Peyer's patch (tissue), 4 donors: ENCODE measurements around the gene FOXC2. TPM values are rescaled to one million over a fixed set of nuclear protein-coding genes. Genes with fewer than 3 reads are reported as not detected.
A peak's percentile ranks its signal among the peaks of the same experiment; 100 is the strongest.

Source experiments
- DNase-seq, 3 donors: peaks; one replicate each; pipeline ENCODE4 v3.0.0-alpha.2; 2017 to 2019
- H3K27ac ChIP-seq, 4 donors: fragments of 200-600 bp; sonication (generic); one replicate each; pipeline ENCODE4 v1.5.1; 2016 to 2019
- H3K27me3 ChIP-seq, 2 donors: fragments of 200-600 bp; sonication (generic); one replicate each; pipeline ENCODE4 v1.5.1; 2019
- H3K36me3 ChIP-seq, 3 donors: fragments of 200-600 bp; sonication (generic); one replicate each; pipeline ENCODE4 v1.5.1; 2016 to 2019
- H3K4me1 ChIP-seq, 4 donors: fragments of 200-600 bp; sonication (generic); one replicate each; pipeline ENCODE4 v1.5.1; 2016 to 2019
- H3K4me3 ChIP-seq, 4 donors: fragments of 200-600 bp; sonication (generic); 1 replicate in 3 of 4; 2 replicates in 1 of 4; pipeline ENCODE4 v1.5.1; 2016 to 2019; ENCODE audit warnings: mild to moderate bottlenecking in 1 of 4
- H3K9me3 ChIP-seq, 4 donors: fragments of 200-600 bp; sonication (generic); one replicate each; pipeline ENCODE4 v1.5.1; 2016 to 2019; ENCODE audit warnings: mild to moderate bottlenecking in 1 of 4
- POLR2A ChIP-seq, 2 donors: fragments of 450-650 bp; IDR thresholded peaks; one replicate each; pipeline ENCODE4 v1.5.1; 2017; ENCODE audit warnings: antibody characterized with exemption in 2 of 2, mild to moderate bottlenecking in 2 of 2, moderate library complexity in 2 of 2
- total RNA-seq, 4 donors: library from RNA; depleted of rRNA; stranded (reverse); fragments of >200 nt; gene quantifications; one replicate each; pipeline ENCODE4 v1.1.0, GENCODE V29; 2016
- TF ChIP-seq, protein P1 (sequence below), 6 experiments: fragments of 450-650 bp in 4 of 6; fragments of 200-600 bp in 2 of 6; sonication (generic) in 1 of 6; IDR thresholded peaks; one replicate each; pipeline ENCODE4 v1.5.1; 2017 to 2019; ENCODE audit warnings: antibody characterized with exemption in 6 of 6, mild to moderate bottlenecking in 3 of 6, moderate library complexity in 1 of 6

The FOXC2 gene
- total RNA-seq, 4 donors from 2014 or later: 0.40 to 1.5 TPM; not detected in 2

DNA sequence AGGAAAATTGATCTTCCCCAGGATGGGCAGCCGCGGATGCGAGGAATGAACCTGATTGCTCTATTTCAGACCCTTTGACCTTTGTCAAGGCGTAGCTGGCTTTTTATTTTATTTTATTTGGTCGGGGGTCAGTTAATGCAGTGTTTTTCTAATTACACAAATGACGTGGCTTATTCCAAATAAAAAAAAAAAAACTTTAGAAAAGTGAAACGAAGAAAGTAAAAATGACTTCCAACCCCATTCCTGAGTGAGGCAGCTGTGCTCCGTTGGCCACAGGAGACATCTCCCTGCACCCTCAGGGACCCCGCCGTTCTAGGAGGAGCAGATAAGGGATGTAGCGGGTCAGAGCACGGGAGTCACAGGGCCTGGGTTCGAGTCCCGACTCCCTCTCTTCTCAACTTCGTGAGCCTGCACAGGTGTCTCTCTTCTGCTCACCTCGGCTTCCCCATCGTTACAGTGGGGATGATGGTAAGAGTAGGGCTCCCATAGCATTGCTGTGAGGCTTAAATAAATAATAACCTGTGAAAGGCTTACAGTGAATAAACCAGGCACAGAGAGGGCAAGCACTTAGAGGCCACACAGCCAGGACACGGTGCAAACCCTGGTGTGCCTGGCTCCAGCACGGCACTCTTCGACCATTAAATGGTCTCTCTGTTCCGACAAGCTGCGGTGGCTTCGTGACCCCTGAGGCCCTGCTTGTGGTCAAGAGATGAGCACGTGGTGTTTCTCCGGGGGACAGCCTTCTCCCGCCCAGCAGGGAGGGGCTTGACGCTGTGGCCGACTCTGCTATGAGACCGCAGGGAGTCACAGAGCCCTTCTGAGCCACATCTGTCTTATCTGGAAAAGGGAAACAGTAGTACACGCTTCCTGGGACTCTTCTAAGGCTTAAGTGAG lies 46.1 kb upstream of the FOXC2 start:
- no peaks in the 10 kb centered on the region for H3K9me3 ChIP-seq
- peak overlapping the region in 2 of 4 donors; percentile 20 to 24 for H3K4me3 ChIP-seq
- no peaks in the 10 kb centered on the region for H3K27me3 ChIP-seq
- no peak for TF ChIP-seq POLR2A (IDR thresholded peaks at IDR 0.05)
- TF ChIP-seq, protein P1, sequence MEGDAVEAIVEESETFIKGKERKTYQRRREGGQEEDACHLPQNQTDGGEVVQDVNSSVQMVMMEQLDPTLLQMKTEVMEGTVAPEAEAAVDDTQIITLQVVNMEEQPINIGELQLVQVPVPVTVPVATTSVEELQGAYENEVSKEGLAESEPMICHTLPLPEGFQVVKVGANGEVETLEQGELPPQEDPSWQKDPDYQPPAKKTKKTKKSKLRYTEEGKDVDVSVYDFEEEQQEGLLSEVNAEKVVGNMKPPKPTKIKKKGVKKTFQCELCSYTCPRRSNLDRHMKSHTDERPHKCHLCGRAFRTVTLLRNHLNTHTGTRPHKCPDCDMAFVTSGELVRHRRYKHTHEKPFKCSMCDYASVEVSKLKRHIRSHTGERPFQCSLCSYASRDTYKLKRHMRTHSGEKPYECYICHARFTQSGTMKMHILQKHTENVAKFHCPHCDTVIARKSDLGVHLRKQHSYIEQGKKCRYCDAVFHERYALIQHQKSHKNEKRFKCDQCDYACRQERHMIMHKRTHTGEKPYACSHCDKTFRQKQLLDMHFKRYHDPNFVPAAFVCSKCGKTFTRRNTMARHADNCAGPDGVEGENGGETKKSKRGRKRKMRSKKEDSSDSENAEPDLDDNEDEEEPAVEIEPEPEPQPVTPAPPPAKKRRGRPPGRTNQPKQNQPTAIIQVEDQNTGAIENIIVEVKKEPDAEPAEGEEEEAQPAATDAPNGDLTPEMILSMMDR (IDR thresholded peaks at IDR 0.05): no peak
- no peaks in the 10 kb centered on the region for H3K36me3 ChIP-seq
- H3K27ac ChIP-seq: peak overlapping the region in 2 of 4 donors; percentile 84 to 99
- H3K4me1 ChIP-seq: peaks cover 0 to 25% (median 6%) of the 10 kb centered on the region in 4 donors
- DNase-seq: no peak

DNA sequence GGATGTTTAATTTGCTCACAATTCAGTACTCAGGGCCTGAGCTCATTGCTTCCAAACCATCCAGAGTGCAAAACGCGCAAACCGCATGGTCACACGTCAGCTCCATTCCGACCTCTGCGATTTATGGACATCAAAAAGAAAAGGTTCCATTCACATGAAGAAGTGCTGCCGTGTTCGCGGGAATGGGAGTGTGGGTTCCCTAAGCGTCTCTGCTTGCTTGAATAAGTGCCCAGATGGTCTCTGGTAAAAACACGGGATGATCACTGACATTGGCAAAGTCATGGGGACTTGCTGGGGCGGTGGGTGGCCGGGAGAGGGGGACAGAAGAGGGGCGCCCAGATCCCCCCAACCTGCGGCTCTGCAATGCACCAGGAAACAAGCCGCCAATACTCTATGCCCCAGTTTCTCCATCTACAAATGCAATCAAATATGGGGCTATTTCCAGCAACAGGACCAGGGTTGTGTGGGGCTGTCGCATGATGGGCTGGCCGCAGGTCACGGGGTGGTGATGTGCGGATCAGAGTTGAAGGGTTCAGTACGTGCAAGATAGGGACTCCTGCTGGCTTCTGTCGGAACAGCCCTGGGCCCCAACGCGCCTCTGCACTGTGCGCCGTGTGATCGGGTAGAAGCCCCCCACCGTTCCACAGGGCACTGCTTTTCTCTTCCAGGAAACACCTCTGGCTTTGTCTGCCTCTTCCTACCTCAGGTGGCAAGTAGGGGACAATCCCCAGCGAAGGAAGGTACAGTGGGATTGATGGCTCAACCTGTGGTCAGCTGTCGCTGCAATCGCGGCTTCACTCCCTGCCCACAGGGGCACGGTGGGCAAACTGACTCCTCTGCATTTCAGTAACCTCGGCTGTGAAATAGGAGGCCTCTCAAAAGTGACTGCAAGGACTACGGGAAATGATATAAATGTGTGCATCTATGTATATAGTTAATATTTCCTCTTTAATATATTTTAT lies 45.1 kb upstream of the FOXC2 start:
- Histone ChIP-seq H3K36me3 (no peaks in the 10 kb centered on the region), H3K27ac (no peak overlapping the region), H3K4me1 (peaks cover 0 to 25% (median 6%) of the 10 kb centered on the region in 4 donors), H3K27me3 (no peaks in the 10 kb centered on the region), H3K4me3 (no peak overlapping the region), H3K9me3 (no peaks in the 10 kb centered on the region)
- DNase-seq: no peak
- no peak for TF ChIP-seq POLR2A (IDR thresholded peaks at IDR 0.05)
- TF ChIP-seq, protein P1 (IDR thresholded peaks at IDR 0.05): no peak

GRCh38 chr16:86522634-86523033 lies 44.0 kb upstream of the FOXC2 start:
- TF ChIP-seq, protein P1 (IDR thresholded peaks at IDR 0.05): no peak
- no peak for TF ChIP-seq POLR2A (IDR thresholded peaks at IDR 0.05)
- no peaks in the 10 kb centered on the region for H3K9me3 ChIP-seq
- no peak overlapping the region for H3K4me3 ChIP-seq
- no peaks in the 10 kb centered on the region for H3K36me3 ChIP-seq
- DNase-seq: no peak
- H3K27ac ChIP-seq: no peak overlapping the region
- H3K27me3 ChIP-seq: no peaks in the 10 kb centered on the region
- H3K4me1 ChIP-seq: peaks cover 0 to 25% (median 6%) of the 10 kb centered on the region in 4 donors

- Histone ChIP-seq H3K4me1 (peaks cover 0 to 20% (median 6%) of the 10 kb centered on the region in 4 donors), H3K36me3 (no peaks in the 10 kb centered on the region), H3K27ac (no peak overlapping the region), H3K9me3 (no peaks in the 10 kb centered on the region), H3K4me3 (no peak overlapping the region), H3K27me3 (no peaks in the 10 kb centered on the region)
- DNase-seq: no peak
- TF ChIP-seq, protein P1 (IDR thresholded peaks at IDR 0.05): no peak
- no peak for TF ChIP-seq POLR2A (IDR thresholded peaks at IDR 0.05)
These were observed 43.4 kb upstream of the FOXC2 start for GRCh38 chr16:86523166-86523740.

DNA sequence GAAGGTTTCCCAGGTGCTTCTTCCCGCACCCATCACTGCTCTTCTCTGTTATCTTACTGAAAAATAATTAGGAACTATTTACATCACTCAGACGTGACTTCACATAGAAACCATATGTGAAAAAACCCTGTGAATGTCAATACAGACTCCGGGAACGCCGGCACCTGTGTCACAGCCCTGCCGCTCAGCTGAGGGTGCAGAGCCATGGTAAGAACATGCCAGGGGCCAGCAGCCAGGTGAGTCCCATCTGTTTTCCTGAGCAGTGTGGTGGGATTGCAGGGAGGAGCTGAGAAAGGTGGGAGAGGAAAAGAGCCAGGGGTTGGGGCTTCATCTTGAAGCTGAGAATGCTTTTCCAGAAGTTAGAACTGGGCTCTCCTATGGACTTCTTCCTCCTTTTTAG lies 42.6 kb upstream of the FOXC2 start:
- no peak overlapping the region for H3K27ac ChIP-seq
- H3K36me3 ChIP-seq: no peaks in the 10 kb centered on the region
- H3K4me1 ChIP-seq: peaks cover 0 to 14% (median 6%) of the 10 kb centered on the region in 4 donors
- DNase-seq: no peak
- TF ChIP-seq, protein P1 (IDR thresholded peaks at IDR 0.05): no peak
- no peak for TF ChIP-seq POLR2A (IDR thresholded peaks at IDR 0.05)
- no peaks in the 10 kb centered on the region for H3K9me3 ChIP-seq
- no peak overlapping the region for H3K4me3 ChIP-seq
- no peaks in the 10 kb centered on the region for H3K27me3 ChIP-seq
